Lung (tissue), 12 donors: Measurements from ENCODE around the gene AKR1B15. TPM values are rescaled to one million over a fixed set of nuclear protein-coding genes. Genes with fewer than 3 reads are reported as not detected.
A peak's percentile ranks its signal among the peaks of the same experiment; 100 is the strongest.

Experiments used
- ATAC-seq: fragments of 200-7000 bp; cut with Tn5 transposase; one replicate; pipeline ENCODE4 v1.9.1; 2020; ENCODE audit warnings: moderate number of reproducible peaks; ENCODE audit not compliant: insufficient read depth, low FRiP score
- DNase-seq, 3 donors: peaks; one replicate each; pipeline ENCODE4 v3.0.0-alpha.2; 2013 to 2017
- H3K27ac ChIP-seq, 2 donors: one replicate each; pipeline ENCODE4 v1.5.1; 2013; ENCODE audit warnings: mild to moderate bottlenecking in 2 of 2, moderate library complexity in 2 of 2, control low read depth in 1 of 2, inconsistent platforms in 1 of 2, low read depth in 1 of 2, low read length in 1 of 2
- H3K27me3 ChIP-seq, 3 donors: one replicate each; pipeline ENCODE4 v1.5.1; 2013; ENCODE audit warnings: low read length in 2 of 3; ENCODE audit not compliant: control insufficient read depth in 3 of 3, insufficient read depth in 3 of 3
- H3K36me3 ChIP-seq, 4 donors: one replicate each; pipeline ENCODE4 v1.5.1; 2013; ENCODE audit warnings: low read length in 4 of 4, mild to moderate bottlenecking in 1 of 4, moderate library complexity in 1 of 4; ENCODE audit not compliant: control insufficient read depth in 4 of 4, insufficient read depth in 4 of 4
- H3K4me1 ChIP-seq, 5 donors: one replicate each; pipeline ENCODE4 v1.5.1; 2013; ENCODE audit warnings: low read length in 5 of 5, mild to moderate bottlenecking in 2 of 5, moderate library complexity in 1 of 5; ENCODE audit not compliant: control insufficient read depth in 5 of 5, insufficient read depth in 5 of 5
- H3K4me3 ChIP-seq: one replicate; pipeline ENCODE4 v1.5.1; 2013; ENCODE audit warnings: mild to moderate bottlenecking, control low read depth, moderate library complexity
- H3K9ac ChIP-seq, 2 donors: one replicate each; pipeline ENCODE4 v1.5.1; 2013; ENCODE audit warnings: low read length in 2 of 2, control low read depth in 1 of 2; ENCODE audit not compliant: insufficient read depth in 1 of 2
- H3K9me3 ChIP-seq, 4 donors: one replicate each; pipeline ENCODE4 v1.5.1; 2013; ENCODE audit warnings: low read length in 3 of 4, mild to moderate bottlenecking in 1 of 4, moderate library complexity in 1 of 4; ENCODE audit not compliant: control insufficient read depth in 4 of 4, insufficient read depth in 3 of 4
- CTCF ChIP-seq: IDR thresholded peaks from 2 replicates; pipeline ENCODE4 v1.5.1; 2012; ENCODE audit warnings: mild to moderate bottlenecking; ENCODE audit errors: control extremely low read depth, extremely low read depth
- WGBS, 2 donors: extraction: QIAGEN DNeasy Blood & Tissue Kit; methylation state at CpG; one replicate each; pipeline ENCODE4 v1.1.7; 2013; 5-methylcytosine and 5-hydroxymethylcytosine counted together
- polyA plus RNA-seq, 2 donors: library from polyadenylated mRNA; stranded (reverse); fragments of 200-250 nt; gene quantifications; one replicate each; pipeline ENCODE4 v1.2.1, GENCODE V29; 2013
- total RNA-seq, 2 donors: library from RNA; depleted of rRNA in 1 of 2; stranded (reverse); fragments of >200 nt in 1 of 2; gene quantifications; one replicate each; pipeline ENCODE4 v1.2.1, GENCODE V29; 2014 to 2021
- donor health status: control.
- donor health status: control.
- donor health status: Bipolar disorder and iron deficiency.
- donor health status: healthy.
- donor health status: DM: yes; HTN: yes; CAD: no.

AKR1B15 gene
- total and polyA plus RNA-seq, 4 donors, result not detected

- no peak for TF ChIP-seq CTCF
- DNase-seq (no peak), ATAC-seq (no peak)
- H3K4me1 ChIP-seq, result peaks cover 0 to 2% (median 0%) of the 10 kb centered on the region in 5 donors
- WGBS, 2 donors, result 54 to 90% methylated on average over 1 of the region's 1 CpG
- no peak overlapping the region for H3K27ac ChIP-seq
- no peaks in the 10 kb centered on the region for H3K36me3 ChIP-seq
- no peak overlapping the region for H3K9ac ChIP-seq
- no peak overlapping the region for H3K4me3 ChIP-seq
- H3K27me3 ChIP-seq, result no peaks in the 10 kb centered on the region
- no peaks in the 10 kb centered on the region for H3K9me3 ChIP-seq
Measured at GRCh38 chr7:134594877-134595276, 46.0 kb downstream of the AKR1B15 start.

DNA sequence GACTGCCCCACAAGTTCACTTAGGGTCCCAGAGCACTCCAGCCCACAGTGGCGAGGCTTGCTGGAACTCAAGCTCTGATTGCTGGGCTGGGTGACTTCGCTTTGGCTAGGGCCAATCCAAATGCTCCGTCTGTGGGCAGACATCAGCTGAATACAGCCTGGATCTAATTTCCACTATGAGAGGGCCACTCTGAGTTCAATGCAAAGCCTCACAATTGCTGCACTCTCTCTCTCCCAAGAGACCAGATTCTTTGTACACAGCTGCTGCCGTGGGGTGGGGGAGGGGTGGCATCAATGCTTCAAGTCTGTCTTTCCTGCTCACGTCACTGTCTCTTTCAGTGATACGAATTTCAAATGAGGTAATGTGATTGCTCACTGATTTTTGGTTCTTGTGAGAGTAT lies 50.5 kb downstream of the AKR1B15 start:
- Histone ChIP-seq H3K27me3 (no peaks in the 10 kb centered on the region), H3K9me3 (no peaks in the 10 kb centered on the region), H3K36me3 (no peaks in the 10 kb centered on the region), H3K9ac (no peak overlapping the region), H3K4me1 (peaks cover 0 to 7% (median 1%) of the 10 kb centered on the region in 5 donors), H3K4me3 (no peak overlapping the region), H3K27ac (no peak overlapping the region)
- 82 to 87% methylated on average over 6 of the region's 6 CpGs for WGBS, 2 donors
- ATAC-seq, result no peak
- DNase-seq, result no peak
- TF ChIP-seq CTCF, result no peak

GRCh38 chr7:134601459-134601858 lies 52.5 kb downstream of the AKR1B15 start:
- Histone ChIP-seq H3K27me3 (no peaks in the 10 kb centered on the region), H3K27ac (no peak overlapping the region), H3K9me3 (no peaks in the 10 kb centered on the region), H3K9ac (no peak overlapping the region), H3K4me1 (peaks cover 0 to 7% (median 1%) of the 10 kb centered on the region in 5 donors), H3K36me3 (no peaks in the 10 kb centered on the region), H3K4me3 (no peak overlapping the region)
- no peak for TF ChIP-seq CTCF
- DNase-seq (no peak), ATAC-seq (no peak)
- 76 to 81% methylated on average over 4 of the region's 4 CpGs for WGBS, 2 donors

DNA sequence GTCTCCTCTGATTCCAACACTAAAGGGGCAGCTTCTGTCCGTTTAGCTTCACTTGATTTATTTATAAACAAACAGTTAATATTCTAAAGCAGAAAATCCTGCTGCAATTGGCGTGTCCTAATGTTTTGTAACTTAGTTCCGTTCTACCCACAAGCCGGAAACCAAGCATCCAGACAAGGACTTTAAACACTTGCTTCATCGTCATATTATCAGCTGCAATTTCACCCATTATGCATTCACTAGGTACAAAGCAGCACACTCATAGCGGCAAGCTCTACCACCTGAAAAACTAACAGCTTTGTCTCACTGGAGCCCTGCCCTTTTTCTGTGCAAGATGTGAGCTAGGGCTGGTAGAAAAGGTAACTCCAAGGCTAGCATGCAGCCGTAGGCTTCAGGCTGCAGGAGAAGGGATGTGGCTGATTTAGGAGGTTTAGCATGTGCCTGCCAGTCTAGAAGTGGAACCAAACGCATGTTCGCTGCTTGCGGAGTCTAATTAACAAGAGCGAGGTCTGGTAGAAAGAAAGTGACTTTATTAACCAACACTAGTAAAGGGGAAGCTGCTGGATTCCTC lies 54.1 kb downstream of the AKR1B15 start:
- H3K9ac ChIP-seq, result no peak overlapping the region
- ATAC-seq, result no peak

More for the DNA sequence above, 54.1 kb downstream of the AKR1B15 start:
- Histone ChIP-seq H3K36me3 (no peaks in the 10 kb centered on the region), H3K4me3 (no peak overlapping the region), H3K4me1 (peaks cover 0 to 7% (median 1%) of the 10 kb centered on the region in 5 donors), H3K9me3 (no peaks in the 10 kb centered on the region), H3K27ac (peak overlapping the region in 1 of 2 donors; percentile 12), H3K27me3 (peaks cover 0 to 4% (median 0%) of the 10 kb centered on the region in 3 donors)
- peak; percentile 14 to 74 (median 72) for DNase-seq
- WGBS, 2 donors, result 38 to 43% methylated on average over 11 of the region's 11 CpGs
- no peak for TF ChIP-seq CTCF
